NCI-H2029 (cell line): ENCODE results near the gene DDX27.

ENCODE experiments used
- DNase-seq: peaks from one replicate; lab custom pipeline; 2025; lab: John Stamatoyannopoulos, UW

DDX27 gene

GRCh38 chr20:49278036-49278817 is 59.0 kb downstream of the DDX27 start, which contains the start of gene ZNFX1:
TSS of gene ZNFX1 (minus strand) at chr20:49278057. CDS start at chr20:49275839, 2,218 bp downstream.
- DNase-seq, result peak; percentile 97

DNA sequence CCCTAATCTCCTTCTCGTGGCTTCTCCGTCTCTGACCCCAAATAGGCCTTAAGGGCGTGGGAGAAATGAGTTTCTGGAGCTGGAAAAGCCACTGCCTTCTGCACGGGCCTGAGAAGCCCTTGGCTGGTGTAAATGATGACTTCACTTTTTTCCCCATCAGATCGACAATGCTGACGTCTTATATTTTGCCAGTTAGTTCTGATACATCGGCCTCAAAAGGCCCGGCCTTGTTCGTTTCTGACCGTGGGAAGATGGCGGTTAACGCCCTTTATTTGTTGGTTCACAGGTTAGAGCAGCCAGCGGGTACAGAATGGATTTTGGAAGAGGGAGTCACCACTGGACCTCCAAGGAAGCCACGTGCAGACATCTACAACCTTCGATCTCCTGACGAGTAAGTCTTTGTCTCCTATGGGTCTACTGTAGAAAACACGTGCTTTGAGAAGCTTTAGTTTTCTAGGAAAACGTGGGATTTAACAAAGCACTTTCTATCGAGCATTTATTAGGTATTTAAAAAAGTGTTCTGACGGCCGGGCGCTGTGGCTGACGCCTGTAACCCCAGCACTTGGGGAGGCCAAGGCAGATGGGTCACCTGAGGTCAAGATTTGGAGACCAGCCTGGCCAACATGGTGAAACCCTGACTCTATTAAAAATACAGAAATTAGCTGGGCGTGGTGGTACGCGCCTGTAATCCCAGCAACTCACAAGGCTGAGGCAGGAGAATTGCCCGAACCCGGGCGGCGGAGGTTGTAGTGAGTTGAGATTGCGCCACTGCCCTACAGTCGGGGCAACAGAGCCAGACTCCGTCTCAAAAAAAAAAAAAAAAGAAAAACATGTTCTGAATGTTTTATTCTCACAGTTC is 59.8 kb downstream of the DDX27 start:
- DNase-seq, result no peak

GRCh38 chr20:49279677-49280462 is 60.7 kb downstream of the DDX27 start:
- no peak for DNase-seq

DNA sequence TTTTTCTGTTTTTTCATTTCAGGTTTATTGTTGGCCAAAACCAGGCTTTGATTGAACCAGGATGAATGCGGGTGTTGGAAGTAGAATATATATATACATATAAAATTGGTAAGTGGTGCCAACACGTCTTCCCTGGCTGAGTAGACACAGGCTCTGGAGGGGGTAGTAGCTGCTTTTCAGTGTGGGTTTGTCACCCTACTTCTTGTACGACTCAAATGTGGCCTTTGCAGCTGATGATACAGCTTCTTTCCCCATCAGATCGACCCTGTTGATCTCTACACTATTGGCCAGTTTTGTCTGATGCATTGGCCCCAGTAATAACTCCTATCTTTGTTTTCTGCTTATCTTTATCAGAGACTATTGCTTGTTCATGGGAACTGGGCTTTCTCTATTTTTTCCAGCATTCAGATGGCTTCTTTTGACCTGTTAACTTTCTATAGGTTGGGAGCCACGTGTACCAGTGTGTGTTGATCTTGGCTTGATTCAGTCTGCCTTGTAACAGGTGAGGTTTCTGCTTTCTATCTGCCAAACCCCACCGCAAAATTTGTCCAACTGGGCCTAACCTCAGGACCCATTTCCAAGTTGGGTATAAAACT is 61.3 kb downstream of the DDX27 start:
- DNase-seq, result no peak

DNA sequence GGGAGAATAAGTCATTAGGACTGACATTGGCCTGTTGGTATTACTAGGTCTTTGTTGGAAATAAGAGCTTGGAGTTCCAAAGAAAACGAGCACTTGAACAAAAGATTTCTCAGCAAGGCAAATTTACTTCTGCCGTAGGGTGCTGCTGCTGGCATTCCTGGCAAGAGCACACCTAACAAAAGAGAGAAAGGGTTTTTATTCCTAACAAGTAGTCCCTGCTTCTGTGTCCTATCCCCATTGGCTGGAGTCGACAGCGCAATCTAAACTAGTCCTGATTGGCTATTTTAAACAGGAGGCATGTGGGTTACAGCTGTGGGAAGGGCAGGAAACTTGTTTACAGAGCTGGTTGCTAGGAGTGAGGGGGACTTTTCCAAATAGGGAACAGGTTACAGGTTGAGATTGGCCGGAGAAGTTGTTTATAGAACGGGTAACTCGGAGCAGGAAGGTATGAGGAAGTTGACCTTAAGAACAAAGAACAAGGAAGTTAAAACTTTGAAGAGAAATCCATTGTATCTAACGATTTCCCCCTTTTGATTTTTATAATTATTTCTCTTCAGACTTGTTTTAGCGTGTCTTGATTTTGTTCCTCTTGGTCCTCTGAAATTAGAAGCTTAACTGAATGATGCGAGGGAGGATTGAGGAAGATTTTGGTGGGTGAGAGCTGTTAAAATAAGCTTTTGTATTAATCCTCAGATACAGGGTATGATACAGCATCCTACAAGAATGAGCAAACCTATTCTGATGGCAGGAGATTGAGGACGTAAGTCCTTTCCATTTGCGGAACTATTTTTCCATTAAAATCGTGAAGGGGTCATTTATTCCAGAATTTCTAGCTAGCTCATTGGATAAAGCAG is 62.1 kb downstream of the DDX27 start:
- DNase-seq, result no peak

DNA sequence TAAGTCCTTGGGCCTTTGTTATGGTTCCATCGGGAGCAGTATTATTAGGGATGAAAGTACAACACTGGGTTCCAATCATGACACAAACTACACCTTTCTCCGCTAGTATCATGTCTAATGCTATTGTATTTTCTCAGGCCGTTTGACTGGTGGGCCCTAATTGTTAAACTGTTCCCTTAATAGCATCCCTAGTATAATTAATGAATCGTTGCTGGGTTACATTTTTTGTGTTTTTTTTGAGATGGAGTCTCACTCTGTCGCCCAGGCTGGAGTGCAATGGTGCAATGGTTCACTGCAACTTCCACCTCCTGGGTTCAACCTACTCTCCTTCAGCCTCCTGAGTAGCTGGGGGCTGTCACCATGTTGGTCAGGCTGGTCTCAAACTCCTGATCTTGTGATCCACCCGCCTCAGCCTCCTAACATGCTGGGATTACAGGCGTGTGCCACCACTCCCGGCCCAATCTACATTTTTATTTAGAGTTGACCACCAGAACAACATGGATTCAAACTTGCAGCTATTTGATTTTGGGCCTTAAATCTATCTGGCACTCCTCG is 62.8 kb downstream of the DDX27 start:
- no peak for DNase-seq

DNA sequence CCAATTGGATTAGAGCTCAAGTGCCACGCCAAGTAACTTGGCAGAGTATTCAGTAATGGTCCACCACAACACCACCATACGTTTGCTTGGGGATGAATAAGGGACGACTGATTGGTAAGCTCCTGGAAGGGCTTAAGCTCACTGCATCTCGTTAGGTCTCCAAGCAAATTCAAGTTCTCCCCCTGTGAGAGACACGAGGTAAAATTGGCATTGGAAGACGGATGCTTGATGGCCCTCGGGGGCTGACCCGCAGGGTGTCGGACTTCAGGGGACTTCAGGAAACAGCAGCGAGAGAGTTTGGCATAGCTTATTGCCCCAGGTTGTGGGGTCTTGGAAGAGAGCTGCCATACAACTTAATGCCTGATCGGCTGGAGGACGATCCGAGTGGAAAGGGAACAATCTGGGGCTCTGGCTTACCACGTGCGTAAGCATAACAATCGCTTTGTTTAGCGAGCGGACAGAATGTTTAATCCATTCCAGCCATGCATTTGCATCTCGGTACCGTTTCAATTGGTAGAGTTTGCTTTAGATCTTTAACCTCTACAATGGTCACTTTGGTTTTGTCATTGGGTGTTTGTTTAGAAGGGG is 63.5 kb downstream of the DDX27 start:
- DNase-seq, result no peak

DNA sequence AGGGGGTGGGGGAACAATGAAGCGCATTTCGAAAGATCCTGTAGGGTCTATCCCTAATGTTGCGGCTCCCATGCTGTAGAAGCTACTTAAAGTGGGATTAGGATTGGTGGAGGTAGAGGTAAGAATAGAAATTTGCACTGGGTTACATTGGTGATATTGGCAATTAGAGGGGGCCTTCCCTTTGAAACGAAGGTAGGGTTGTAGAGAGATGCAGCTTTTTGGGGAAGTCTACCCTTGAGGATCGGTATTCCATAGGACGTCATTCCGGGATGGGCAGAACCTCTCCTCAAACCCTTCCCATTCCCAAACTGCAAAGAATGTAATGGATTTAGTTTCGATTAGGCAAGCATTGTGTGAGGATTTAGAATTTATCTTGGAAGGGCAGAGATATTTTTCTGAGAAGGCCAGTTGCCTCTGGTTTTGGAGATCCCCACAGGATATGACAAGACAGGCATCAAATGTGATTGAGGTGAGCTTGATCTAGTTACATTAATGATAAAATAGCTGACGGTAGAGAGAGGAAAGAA is 64.0 kb downstream of the DDX27 start:
- DNase-seq, result no peak

GRCh38 chr20:49283703-49284625 is 64.7 kb downstream of the DDX27 start:
- no peak for DNase-seq

GRCh38 chr20:49284818-49285217 is 65.6 kb downstream of the DDX27 start:
- no peak for DNase-seq

DNA sequence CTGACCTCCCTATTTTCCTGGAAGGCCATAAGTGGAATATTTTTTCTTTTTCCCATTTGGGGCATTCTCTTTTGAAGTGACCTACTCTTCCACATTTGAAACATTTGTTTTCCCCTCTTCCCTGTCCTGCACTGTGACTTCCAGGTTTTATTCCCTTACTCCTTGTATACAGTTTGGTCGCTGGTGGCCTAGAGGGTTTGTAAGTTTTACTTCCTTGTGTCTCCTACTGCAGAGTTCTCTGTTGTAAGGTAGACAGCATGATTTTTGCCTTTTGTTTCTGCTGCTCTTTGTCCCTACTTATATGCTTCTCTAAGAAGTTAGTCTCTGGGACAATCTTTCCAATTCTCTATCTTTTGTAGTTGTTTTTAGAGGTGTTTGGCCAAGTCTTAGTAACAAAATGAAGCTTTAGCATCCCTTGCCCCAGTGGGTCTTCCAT is 66.0 kb downstream of the DDX27 start:
- DNase-seq, result no peak

DNA sequence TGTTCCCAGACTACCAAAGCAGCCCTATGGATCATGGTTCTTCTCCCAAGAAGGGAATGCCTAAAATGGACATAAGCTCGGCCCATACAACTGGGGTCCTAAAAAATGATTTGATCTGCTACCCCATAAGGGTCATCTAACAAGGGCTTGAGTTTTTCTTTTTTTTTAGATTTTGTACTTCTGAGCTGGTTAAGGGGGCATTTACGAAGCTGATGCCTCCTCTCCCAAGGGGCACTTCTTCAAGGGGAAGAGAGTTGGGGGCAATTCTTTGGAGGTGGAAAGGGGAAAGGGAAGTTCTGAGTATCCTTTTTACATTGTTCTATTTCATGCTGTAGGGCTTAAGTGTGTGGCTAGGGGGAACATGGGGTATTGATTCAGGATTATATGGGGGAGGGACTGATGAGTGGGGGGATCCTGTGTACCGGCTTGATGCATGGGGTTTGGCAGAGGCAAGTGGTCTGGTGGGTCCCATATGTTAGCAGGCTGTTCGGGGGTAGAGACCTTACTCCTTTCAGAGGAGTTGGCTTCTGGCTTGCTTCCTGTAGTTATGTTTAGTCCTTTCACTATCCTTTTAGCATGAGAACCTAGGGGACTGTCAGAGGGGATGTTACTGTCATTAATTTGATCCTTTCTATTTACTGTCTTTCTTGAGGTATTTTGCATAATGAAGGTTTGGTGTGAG is 66.7 kb downstream of the DDX27 start:
- no peak for DNase-seq

- DNase-seq, result peak; percentile 8
Measured at GRCh38 chr20:49286689-49287551, 67.7 kb downstream of the DDX27 start.

- DNase-seq, result no peak
Measured at GRCh38 chr20:49287555-49288249, 68.5 kb downstream of the DDX27 start.

GRCh38 chr20:49288250-49288751 is 69.1 kb downstream of the DDX27 start:
- no peak for DNase-seq
